K562 (cell line): Measurements from ENCODE around the gene FZD10. TPM values are rescaled to one million over a fixed set of nuclear protein-coding genes. Genes with fewer than 3 reads are reported as not detected.

Experiments
- ATAC-seq: fragments of 200-7000 bp; cut with Tn5 transposase; 3 replicates; pipeline ENCODE4 v1.9.1; 2020; ENCODE audit warnings: moderate library complexity
- BruUV-seq: library from RNA; stranded (reverse); fragments of 400-500 nt; replicated peaks from 2 replicates; lab custom pipeline; 2021; lab: Mats Ljungman, UMichigan
- CTCF ChIA-PET: fragments of 300-600 bp; formaldehyde crosslinking; extraction: SDS; loops from one replicate; lab custom pipeline; 2021; ENCODE audit warnings: low intra/inter-chr PET ratio; lab: Yijun Ruan, JAX
- POLR2A ChIA-PET: fragments of 300-600, 350-650 bp; sonication (Branson Sonifier 250); formaldehyde crosslinking; extraction: SDS; loops from one replicate; lab custom pipeline; 2021; ENCODE audit warnings: antibody characterized with exemption, inconsistent platforms; lab: Yijun Ruan, JAX
- DNase-seq, 4 experiments: peaks; one replicate each; pipeline versions ENCODE4 v3.0.0 to v3.0.0-alpha.2; 2011 to 2018; ENCODE audit warnings: low spot score in 3 of 4, mixed read lengths in 3 of 4; ENCODE audit errors: extremely low read depth in 1 of 4
- FAIRE-seq: peaks from 2 replicates; lab custom pipeline; 2011; peaks lifted over from hg19 to GRCh38; lab: Jason Lieb, UNC
- H2AFZ ChIP-seq: 2 replicates; pipeline ENCODE4 v1.6.0; 2011; ENCODE audit warnings: low read depth, low read length, control low read depth, inconsistent platforms
- H3K27ac ChIP-seq: fragments of 200-600 bp; 3 replicates; pipeline ENCODE4 v1.8.0; 2011; ENCODE audit warnings: low read depth, mild to moderate bottlenecking, control low read depth, inconsistent platforms, low read length, moderate library complexity, mixed read lengths; ENCODE audit errors: extremely low read depth
- H3K27me3 ChIP-seq, 2 experiments: fragments of 300-600 bp in 1 of 2; 2 replicates in 1 of 2; 3 replicates in 1 of 2; pipeline versions ENCODE4 v1.6.0 to v1.8.0; 2011; ENCODE audit warnings: inconsistent platforms in 2 of 2, low read length in 2 of 2, mild to moderate bottlenecking in 1 of 2, mixed read lengths in 1 of 2, moderate library complexity in 1 of 2; ENCODE audit not compliant: control insufficient read depth in 2 of 2, insufficient read depth in 2 of 2
- H3K36me3 ChIP-seq: fragments of 300-600 bp; 3 replicates; pipeline ENCODE4 v1.8.0; 2011; ENCODE audit warnings: mild to moderate bottlenecking, low read length, inconsistent platforms; ENCODE audit not compliant: control insufficient read depth, insufficient read depth
- H3K4me1 ChIP-seq, 2 experiments: fragments of 200-600 bp in 1 of 2; replicated peaks in 1 of 2; 2 replicates in 1 of 2; 3 replicates in 1 of 2; pipeline versions ENCODE4 v1.5.1 to v1.8.0; 2011; ENCODE audit warnings: inconsistent platforms in 2 of 2, low read length in 2 of 2, mild to moderate bottlenecking in 1 of 2, mixed read lengths in 1 of 2, moderate library complexity in 1 of 2; ENCODE audit not compliant: control insufficient read depth in 2 of 2, insufficient read depth in 2 of 2
- H3K4me2 ChIP-seq: 2 replicates; pipeline ENCODE4 v1.6.1; 2011; ENCODE audit warnings: low read length, control low read depth, inconsistent platforms, mixed read lengths; ENCODE audit not compliant: insufficient read depth
- H3K4me3 ChIP-seq: fragments of 200-600 bp; sonication (generic), shearing (Covaris generic); 2 replicates; pipeline ENCODE4 v1.5.1; 2016; ENCODE audit warnings: control low read depth, inconsistent platforms
- H3K79me2 ChIP-seq: fragments of 200-600 bp; 3 replicates; pipeline ENCODE4 v1.8.0; 2011; ENCODE audit warnings: low read length, inconsistent platforms; ENCODE audit not compliant: control insufficient read depth, insufficient read depth
- H3K9ac ChIP-seq, 2 experiments: 2 replicates each; pipeline versions ENCODE4 v1.6.0 to v1.6.1; 2011; ENCODE audit warnings: low read depth in 2 of 2, low read length in 2 of 2, control low read depth in 1 of 2, inconsistent platforms in 1 of 2, mild to moderate bottlenecking in 1 of 2, mixed read lengths in 1 of 2; ENCODE audit not compliant: insufficient read depth in 1 of 2
- H3K9me1 ChIP-seq: one replicate; pipeline ENCODE4 v1.6.0; 2011; ENCODE audit warnings: inconsistent platforms, mild to moderate bottlenecking, low read length, moderate library complexity; ENCODE audit not compliant: control insufficient read depth, insufficient read depth
- H3K9me3 ChIP-seq: replicated peaks from 2 replicates; pipeline ENCODE4 v1.5.1; 2011; ENCODE audit warnings: low read depth, low read length, inconsistent platforms; ENCODE audit not compliant: control insufficient read depth, insufficient read depth
- H4K20me1 ChIP-seq: replicated peaks from 2 replicates; pipeline ENCODE4 v1.6.1; 2011; ENCODE audit warnings: low read length, inconsistent platforms, mixed read lengths; ENCODE audit not compliant: control insufficient read depth, insufficient read depth
- CAMTA2 ChIP-seq: fragments of 250-450 bp; sonication (Bioruptor Pico); conservative IDR thresholded peaks from 2 replicates; pipeline ENCODE4 v1.5.1; 2022
- CXXC5 ChIP-seq: fragments of 250-450 bp; sonication (Bioruptor Pico); IDR thresholded peaks from 2 replicates; pipeline ENCODE4 v1.8.0; 2022; ENCODE audit warnings: inconsistent platforms, mild to moderate bottlenecking, moderate library complexity
- DACH1 ChIP-seq: fragments of 450-650 bp; IDR thresholded peaks from 2 replicates; pipeline ENCODE4 v1.6.1; 2018; ENCODE audit not compliant: partially characterized antibody
- FOSL1 ChIP-seq: fragments of 200-800 bp; sonication (Bioruptor generic); conservative IDR thresholded peaks from 2 replicates; pipeline ENCODE4 v1.6.1; 2016; ENCODE audit warnings: missing genetic modification characterization, missing compliant biosample characterization
- KAT7 ChIP-seq: sonication (generic); formaldehyde crosslinking; IDR thresholded peaks from 2 replicates; pipeline ENCODE4 v1.8.0; 2022; ENCODE audit warnings: missing genetic modification reagents, mild to moderate bottlenecking, borderline replicate concordance
- KDM1A ChIP-seq, 2 experiments: fragments of 450-650 bp; IDR thresholded peaks; 2 replicates each; pipeline ENCODE4 v1.6.1; 2016; ENCODE audit warnings: mild to moderate bottlenecking in 2 of 2
- MAFF ChIP-seq: IDR thresholded peaks from 2 replicates; pipeline ENCODE4 v1.6.1; 2012; ENCODE audit warnings: low read length, improper control_type of control experiment
- PHB2 ChIP-seq: fragments of 450-650 bp; IDR thresholded peaks from 2 replicates; pipeline ENCODE4 v1.6.1; 2017; ENCODE audit warnings: low read depth
- RBM25 ChIP-seq: fragments of 200-400 bp; formaldehyde crosslinking; IDR thresholded peaks from 2 replicates; pipeline ENCODE4 v1.6.1; 2018; ENCODE audit warnings: low read length, low read depth, moderate library complexity; ENCODE audit not compliant: severe bottlenecking
- TEAD1 ChIP-seq, 2 experiments: fragments of 450-650 bp in 1 of 2; sonication (generic) in 1 of 2; formaldehyde crosslinking; IDR thresholded peaks; 2 replicates each; pipeline versions ENCODE4 v1.4.0 to v1.8.0; 2020 to 2022; ENCODE audit warnings: mild to moderate bottlenecking in 2 of 2, missing genetic modification reagents in 1 of 2
- TSC22D4 ChIP-seq: fragments of 450-650 bp; IDR thresholded peaks from 2 replicates; pipeline ENCODE4 v1.6.1; 2016; ENCODE audit warnings: missing genetic modification characterization, missing biosample characterization, control low read depth
- ZNF436 ChIP-seq: fragments of 250-450, 450-650 bp; sonication (Bioruptor Pico); formaldehyde crosslinking; IDR thresholded peaks from 2 replicates; pipeline ENCODE4 v1.7.0; 2020; ENCODE audit warnings: mild to moderate bottlenecking
- WGBS: fragments of 100-300 bp; shearing (Covaris generic); methylation state at CpG from one replicate; pipeline ENCODE4 v1.1.6; 2016; ENCODE audit warnings: low coverage, mixed read lengths; ENCODE audit not compliant: insufficient coverage; ENCODE audit errors: missing lambda C conversion rate; 5-methylcytosine and 5-hydroxymethylcytosine counted together
- in situ Hi-C: fragments of 300-500 bp; cut with MboI; formaldehyde crosslinking; loops from 4 replicates; pipeline ENCODE4 v1.15.0; 2018; ENCODE audit warnings: inconsistent platforms, mixed read lengths
- intact Hi-C: fragments of 100-400 bp; cut with micrococcal nuclease; formaldehyde crosslinking; loops from 2 replicates; pipeline ENCODE4 v1.14.2; 2022
- polyA plus RNA-seq, 8 experiments: library from polyadenylated mRNA; depleted of rRNA in 4 of 8; stranded (reverse) in 5 of 8; unstranded in 3 of 8; fragments of >200 nt; fragmentation: Nextera tagmentation in 2 of 8; fragmentation: Illumina TruSeq in 1 of 8; extraction: Ambion mirVana in 2 of 8; extraction: Trizol in 1 of 8; gene quantifications; 2 replicates each; pipeline versions ENCODE4 v1.2.1 to v1.2.3, GENCODE V29; 2011 to 2014; ENCODE audit warnings: inconsistent platforms in 1 of 8, missing spikeins in 1 of 8
- total RNA-seq, 7 experiments: library from RNA; depleted of rRNA in 6 of 7; stranded (reverse); fragments of >200 nt in 6 of 7; fragmentation: Illumina TruSeq in 2 of 7; extraction: Trizol in 2 of 7; gene quantifications; 2 replicates each; pipeline versions ENCODE4 v1.2.1 to v1.2.3, GENCODE V29; 2011 to 2021; ENCODE audit warnings: low replicate concordance in 1 of 7
- TF ChIP-seq, protein P1 (sequence below): sonication (generic); formaldehyde crosslinking; IDR thresholded peaks from 2 replicates; pipeline ENCODE4 v1.8.0; 2023; ENCODE audit warnings: mild to moderate bottlenecking, missing genetic modification reagents

FZD10 gene
- total and polyA plus RNA-seq, 9 of the 15 experiments (the other 6 are each of a cell fraction or from before 2014, with no cell fraction given) = not detected

GRCh38 chr12:130142736-130143135, 19.5 kb upstream of the FZD10 start:
- ChIA-PET CTCF (no interaction called here), POLR2A (interaction anchor here (0.6 kb wide), 1 partner anchor 734 kb away, joined by 3 read pairs; no protein-coding TSS in a partner anchor)
- no peak for FAIRE-seq
- WGBS = 1% methylated on average over 14 of the region's 14 CpGs
- peaks cover 11 to 67% of the 10 kb centered on the region in 2 experiments for H3K27me3 ChIP-seq
- no TSS peak for BruUV-seq
- peaks cover 6% of the 10 kb centered on the region; the same call in 1 of the 2 replicates for H4K20me1 ChIP-seq
- no peak overlapping the region for H3K4me3 ChIP-seq
- no peak overlapping the region for H3K27ac ChIP-seq
- H3K4me2 ChIP-seq = no peak overlapping the region
- H3K9me1 ChIP-seq = no peaks in the 10 kb centered on the region
- H3K36me3 ChIP-seq = no peaks in the 10 kb centered on the region
- no peak for ATAC-seq
- H3K9ac ChIP-seq = no peak overlapping the region
- H3K9me3 ChIP-seq = no peaks in the 10 kb centered on the region
- DNase-seq = no peak
- H3K79me2 ChIP-seq = no peaks in the 10 kb centered on the region
- in situ Hi-C loops (no loop called here), intact Hi-C loops (no loop called here)
- no peak overlapping the region for H2AFZ ChIP-seq
- H3K4me1 ChIP-seq = no peaks in the 10 kb centered on the region
- TF ChIP-seq PHB2 (no peak), TEAD1 (CRISPR knock-in tag; IDR thresholded peaks at IDR 0.05) (no peak), RBM25 (no peak), DACH1 (no peak), CAMTA2 (CRISPR knock-in tag) (no peak), ZNF436 (no peak), MAFF (no peak), KDM1A (IDR thresholded peaks at IDR 0.05) (no peak), FOSL1 (tag) (no peak), CXXC5 (no peak), KAT7 (CRISPR knock-in tag) (no peak), TSC22D4 (no peak)
- TF ChIP-seq, protein P1, sequence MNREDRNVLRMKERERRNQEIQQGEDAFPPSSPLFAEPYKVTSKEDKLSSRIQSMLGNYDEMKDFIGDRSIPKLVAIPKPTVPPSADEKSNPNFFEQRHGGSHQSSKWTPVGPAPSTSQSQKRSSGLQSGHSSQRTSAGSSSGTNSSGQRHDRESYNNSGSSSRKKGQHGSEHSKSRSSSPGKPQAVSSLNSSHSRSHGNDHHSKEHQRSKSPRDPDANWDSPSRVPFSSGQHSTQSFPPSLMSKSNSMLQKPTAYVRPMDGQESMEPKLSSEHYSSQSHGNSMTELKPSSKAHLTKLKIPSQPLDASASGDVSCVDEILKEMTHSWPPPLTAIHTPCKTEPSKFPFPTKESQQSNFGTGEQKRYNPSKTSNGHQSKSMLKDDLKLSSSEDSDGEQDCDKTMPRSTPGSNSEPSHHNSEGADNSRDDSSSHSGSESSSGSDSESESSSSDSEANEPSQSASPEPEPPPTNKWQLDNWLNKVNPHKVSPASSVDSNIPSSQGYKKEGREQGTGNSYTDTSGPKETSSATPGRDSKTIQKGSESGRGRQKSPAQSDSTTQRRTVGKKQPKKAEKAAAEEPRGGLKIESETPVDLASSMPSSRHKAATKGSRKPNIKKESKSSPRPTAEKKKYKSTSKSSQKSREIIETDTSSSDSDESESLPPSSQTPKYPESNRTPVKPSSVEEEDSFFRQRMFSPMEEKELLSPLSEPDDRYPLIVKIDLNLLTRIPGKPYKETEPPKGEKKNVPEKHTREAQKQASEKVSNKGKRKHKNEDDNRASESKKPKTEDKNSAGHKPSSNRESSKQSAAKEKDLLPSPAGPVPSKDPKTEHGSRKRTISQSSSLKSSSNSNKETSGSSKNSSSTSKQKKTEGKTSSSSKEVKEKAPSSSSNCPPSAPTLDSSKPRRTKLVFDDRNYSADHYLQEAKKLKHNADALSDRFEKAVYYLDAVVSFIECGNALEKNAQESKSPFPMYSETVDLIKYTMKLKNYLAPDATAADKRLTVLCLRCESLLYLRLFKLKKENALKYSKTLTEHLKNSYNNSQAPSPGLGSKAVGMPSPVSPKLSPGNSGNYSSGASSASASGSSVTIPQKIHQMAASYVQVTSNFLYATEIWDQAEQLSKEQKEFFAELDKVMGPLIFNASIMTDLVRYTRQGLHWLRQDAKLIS (CRISPR knock-in tag) = no peak
